Lower leg skin (tissue), 4 donors: ENCODE data around the gene PPFIBP2. TPM values are rescaled to one million over a fixed set of nuclear protein-coding genes. Genes with fewer than 3 reads are reported as not detected.
A peak's percentile ranks its signal among the peaks of the same experiment; 100 is the strongest.

Source experiments
- DNase-seq, 2 donors: peaks; one replicate each; pipeline ENCODE4 v3.0.0-alpha.2; 2019; ENCODE audit warnings: low spot score in 2 of 2
- H3K4me3 ChIP-seq: fragments of 200-600 bp; sonication (generic); 2 replicates; pipeline ENCODE4 v1.5.1; 2017; ENCODE audit warnings: mild to moderate bottlenecking, low read depth; ENCODE audit not compliant: poor library complexity, severe bottlenecking
- CTCF ChIP-seq, 3 donors: fragments of 450-650 bp; IDR thresholded peaks; one replicate each; pipeline ENCODE4 v1.5.1; 2016; ENCODE audit warnings: antibody characterized with exemption in 3 of 3, mild to moderate bottlenecking in 3 of 3, moderate library complexity in 2 of 3
- POLR2A ChIP-seq, 2 donors: fragments of 450-650 bp; IDR thresholded peaks; one replicate each; pipeline ENCODE4 v1.6.1; 2016 to 2017; ENCODE audit warnings: antibody characterized with exemption in 2 of 2, mild to moderate bottlenecking in 1 of 2, moderate library complexity in 1 of 2
- WGBS, 2 donors: methylation state at CpG; one replicate each; pipeline ENCODE4 v1.1.5; 2018; 5-methylcytosine and 5-hydroxymethylcytosine counted together
- intact Hi-C: fragments of 100-400 bp; cut with DNase I; formaldehyde crosslinking; loops from one replicate; pipeline ENCODE4 v1.15.0; 2023; ENCODE audit warnings: low total_unique reads
- total RNA-seq, 4 donors: library from RNA; depleted of rRNA; stranded (reverse); fragments of >200 nt; gene quantifications; one replicate each; pipeline ENCODE4 v1.1.0, GENCODE V29; 2016

The PPFIBP2 gene
- total RNA-seq, 4 donors from 2014 or later, result 56.6 to 87.1 (median 69.5) TPM

DNA sequence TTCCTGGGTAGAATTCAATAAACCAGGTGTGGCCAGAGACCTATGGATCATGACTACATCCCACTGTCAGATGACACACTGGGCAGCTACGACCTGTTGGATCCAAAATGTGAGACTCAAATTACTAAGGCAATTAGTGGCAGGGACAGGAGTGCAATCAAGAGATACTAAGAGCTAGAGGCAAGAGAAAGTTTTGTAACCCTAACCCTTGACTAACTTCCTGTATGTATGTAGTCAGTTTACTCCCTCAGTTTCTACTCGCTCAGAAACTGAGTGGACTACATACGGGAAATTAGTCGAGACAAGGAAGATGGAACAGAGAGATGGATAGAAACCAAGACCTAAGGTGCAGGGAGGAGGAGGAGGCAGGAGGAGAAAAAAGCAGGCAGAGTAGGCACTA is 156.8 kb downstream of the PPFIBP2 start:
- WGBS, 2 donors, result 55 to 87% methylated on average over 4 of the region's 4 CpGs
- no peak overlapping the region for H3K4me3 ChIP-seq
- TF ChIP-seq CTCF (IDR thresholded peaks at IDR 0.05), result no peak
- no peak for TF ChIP-seq POLR2A (IDR thresholded peaks at IDR 0.05)
- intact Hi-C loops, result no loop called here
- DNase-seq, result no peak

GRCh38 chr11:7671347-7672215 is 157.8 kb downstream of the PPFIBP2 start:
- intact Hi-C loops, result no loop called here
- 55% methylated on average over 10 of the region's 10 CpGs for WGBS, 2 donors
- H3K4me3 ChIP-seq, result no peak overlapping the region
- TF ChIP-seq POLR2A (IDR thresholded peaks at IDR 0.05) (no peak), CTCF (IDR thresholded peaks at IDR 0.05) (no peak)
- DNase-seq, result no peak

- intact Hi-C loops, result no loop called here
- H3K4me3 ChIP-seq, result no peak overlapping the region
- no peak for DNase-seq
- TF ChIP-seq CTCF (IDR thresholded peaks at IDR 0.05) (no peak), POLR2A (IDR thresholded peaks at IDR 0.05) (no peak)
- WGBS, 2 donors, result 89 to 92% methylated on average over 16 of the region's 16 CpGs
These were observed 158.6 kb downstream of the PPFIBP2 start for GRCh38 chr11:7672276-7672959.

- no peak for TF ChIP-seq POLR2A (IDR thresholded peaks at IDR 0.05)
- TF ChIP-seq CTCF (IDR thresholded peaks at IDR 0.05), result no peak
- peak within 1 kb of the TSS; percentile 42 for H3K4me3 ChIP-seq
- WGBS, 2 donors, result 8 to 10% methylated on average over 37 to 40 of the region's 40 CpGs
- intact Hi-C loops, result no loop called here
- DNase-seq, result peak; percentile 67 to 96
These were observed 159.3 kb downstream of the PPFIBP2 start, which contains the start of gene CYB5R2 for GRCh38 chr11:7672960-7673723. TSS of gene CYB5R2 (minus strand) at chr11:7673500. CDS start at chr11:7672825, 675 bp downstream.

GRCh38 chr11:7673724-7674434 is 160.1 kb downstream of the PPFIBP2 start:
- DNase-seq, result peak; percentile 60 to 92
- WGBS, 2 donors, result 1 to 5% methylated on average over 51 to 59 of the region's 72 CpGs
- H3K4me3 ChIP-seq, result peak overlapping the region; percentile 42
- TF ChIP-seq CTCF (IDR thresholded peaks at IDR 0.05) (no peak), POLR2A (IDR thresholded peaks at IDR 0.05) (no peak)
- intact Hi-C loops, result no loop called here
